Transverse colon (tissue), 4 donors: ENCODE measurements around the gene IL1RL2.

Experiments
- POLR2AphosphoS5 ChIP-seq, 3 donors: sonication (generic); formaldehyde crosslinking; IDR thresholded peaks; one replicate each; pipeline ENCODE4 v1.6.1; 2016; ENCODE audit warnings: antibody characterized with exemption in 3 of 3
- TF ChIP-seq, protein P1 (sequence below), 5 experiments: fragments of 200-600 bp in 3 of 5; fragments of 450-650 bp in 2 of 5; sonication (generic) in 3 of 5; IDR thresholded peaks; 1 replicate in 2 of 5; 2 replicates in 3 of 5; pipeline ENCODE4 v1.5.1; 2016 to 2017; ENCODE audit warnings: antibody characterized with exemption in 5 of 5, inconsistent platforms in 3 of 5, mild to moderate bottlenecking in 2 of 5, moderate library complexity in 1 of 5

DNA sequence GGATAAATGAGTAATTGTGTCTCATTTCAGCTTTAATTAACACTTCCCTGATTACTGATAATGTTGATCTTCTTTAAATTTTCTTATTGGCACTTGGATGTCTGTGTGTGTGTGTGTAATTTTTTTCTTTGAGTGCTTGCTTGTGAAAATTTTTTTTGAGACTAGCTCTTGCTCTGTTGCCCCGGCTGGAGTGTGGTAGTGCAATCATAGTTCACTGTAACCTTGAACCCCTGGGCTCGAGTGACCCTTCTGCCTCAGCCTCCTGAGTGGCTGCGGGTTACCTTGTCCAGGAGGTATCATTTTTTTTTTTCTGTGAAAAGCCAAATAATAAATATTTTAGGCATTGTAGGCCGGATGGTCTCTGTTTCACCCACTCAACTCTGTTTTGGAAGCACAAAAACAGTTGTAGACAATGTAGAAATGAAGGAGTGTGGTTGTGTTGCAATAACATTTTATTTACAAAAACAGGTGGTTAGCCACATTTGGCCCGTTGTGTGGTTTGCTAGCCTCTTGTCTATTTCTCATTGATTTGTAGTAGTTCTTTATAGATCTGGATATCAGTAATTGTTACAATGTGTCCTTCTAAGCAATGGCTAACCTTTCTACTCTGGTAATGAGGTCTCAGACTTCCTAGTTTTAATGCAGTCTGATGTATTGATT is 7.9 kb downstream of the IL1RL2 start:
- TF ChIP-seq, protein P1, sequence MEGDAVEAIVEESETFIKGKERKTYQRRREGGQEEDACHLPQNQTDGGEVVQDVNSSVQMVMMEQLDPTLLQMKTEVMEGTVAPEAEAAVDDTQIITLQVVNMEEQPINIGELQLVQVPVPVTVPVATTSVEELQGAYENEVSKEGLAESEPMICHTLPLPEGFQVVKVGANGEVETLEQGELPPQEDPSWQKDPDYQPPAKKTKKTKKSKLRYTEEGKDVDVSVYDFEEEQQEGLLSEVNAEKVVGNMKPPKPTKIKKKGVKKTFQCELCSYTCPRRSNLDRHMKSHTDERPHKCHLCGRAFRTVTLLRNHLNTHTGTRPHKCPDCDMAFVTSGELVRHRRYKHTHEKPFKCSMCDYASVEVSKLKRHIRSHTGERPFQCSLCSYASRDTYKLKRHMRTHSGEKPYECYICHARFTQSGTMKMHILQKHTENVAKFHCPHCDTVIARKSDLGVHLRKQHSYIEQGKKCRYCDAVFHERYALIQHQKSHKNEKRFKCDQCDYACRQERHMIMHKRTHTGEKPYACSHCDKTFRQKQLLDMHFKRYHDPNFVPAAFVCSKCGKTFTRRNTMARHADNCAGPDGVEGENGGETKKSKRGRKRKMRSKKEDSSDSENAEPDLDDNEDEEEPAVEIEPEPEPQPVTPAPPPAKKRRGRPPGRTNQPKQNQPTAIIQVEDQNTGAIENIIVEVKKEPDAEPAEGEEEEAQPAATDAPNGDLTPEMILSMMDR (IDR thresholded peaks at IDR 0.05): no peak
- no peak for TF ChIP-seq POLR2AphosphoS5 (IDR thresholded peaks at IDR 0.05)
